ENCODE data around the gene LIPC.
"Not testable (repeated sequence)": the region's sequence is repeated elsewhere in the genome, so short reads cannot be mapped to it uniquely, and the experiment has no call there.

LIPC gene

GRCh38 chr15:58602823-58603222 lies 171.0 kb downstream of the LIPC start:
- DNase-seq (ENCODE audit: extremely low spot score): no peak
- ChIA-PET POLR2A (no interaction called here), CTCF (no interaction called here)
- no peak for TF ChIP-seq CTCF (IDR thresholded peaks at IDR 0.05; ENCODE audit: control extremely low read depth, extremely low read depth, low read depth, missing control alignments)

- POLR2A ChIA-PET; DNase-seq (ENCODE audit: extremely low spot score): not testable (repeated sequence)
- CTCF ChIA-PET: interaction anchor here (1.6 kb wide), 1 partner anchor 10 kb away, joined by 5 read pairs; no protein-coding TSS in a partner anchor
These were observed 172.1 kb downstream of the LIPC start for GRCh38 chr15:58603927-58604326.

GRCh38 chr15:58604455-58604923 lies 172.7 kb downstream of the LIPC start:
- DNase-seq (ENCODE audit: extremely low spot score): no peak
- CTCF ChIA-PET: interaction anchor here (0.7 to 1.8 kb wide), 5 partner anchors 9 to 184 kb away, joined by 3 to 5 read pairs (median 3); no protein-coding TSS in a partner anchor
- TF ChIP-seq CTCF (IDR thresholded peaks at IDR 0.05; ENCODE audit: control extremely low read depth, extremely low read depth, low read depth, missing control alignments): no peak
- POLR2A ChIA-PET: no interaction called here

GRCh38 chr15:58605931-58606530 lies 174.2 kb downstream of the LIPC start:
- ChIA-PET POLR2A (no interaction called here), CTCF (interaction anchor here (0.9 to 1.8 kb wide), 3 partner anchors 17 to 32 kb away, joined by 3 to 5 read pairs (median 3); no protein-coding TSS in a partner anchor)
- no peak for TF ChIP-seq CTCF (IDR thresholded peaks at IDR 0.05; ENCODE audit: control extremely low read depth, extremely low read depth, low read depth, missing control alignments)
- no peak for DNase-seq (ENCODE audit: extremely low spot score)

- ChIA-PET CTCF (interaction anchor here (0.9 to 1.8 kb wide), 2 partner anchors 18 to 21 kb away, joined by 3 to 5 read pairs; no protein-coding TSS in a partner anchor), POLR2A (no interaction called here)
- no peak for TF ChIP-seq CTCF (IDR thresholded peaks at IDR 0.05; ENCODE audit: control extremely low read depth, extremely low read depth, low read depth, missing control alignments)
- no peak for DNase-seq (ENCODE audit: extremely low spot score)
These were observed 174.8 kb downstream of the LIPC start for GRCh38 chr15:58606577-58607080.

- TF ChIP-seq CTCF (IDR thresholded peaks at IDR 0.05; ENCODE audit: control extremely low read depth, extremely low read depth, low read depth, missing control alignments): no peak
- ChIA-PET CTCF (no interaction called here), POLR2A (no interaction called here)
- DNase-seq (ENCODE audit: extremely low spot score): no peak
These were observed 176.4 kb downstream of the LIPC start for GRCh38 chr15:58608129-58608590.

- TF ChIP-seq CTCF (IDR thresholded peaks at IDR 0.05; ENCODE audit: control extremely low read depth, extremely low read depth, low read depth, missing control alignments): no peak
- ChIA-PET POLR2A (no interaction called here), CTCF (no interaction called here)
- no peak for DNase-seq (ENCODE audit: extremely low spot score)
These were observed 176.9 kb downstream of the LIPC start for GRCh38 chr15:58608711-58609110.
